SK-N-SH treated with all-trans-retinoic acid at 6 μM for 48 hours (cell line): ENCODE results near the gene C11orf16.

Source experiments
- ATAC-seq: fragments of 200-7000 bp; cut with Tn5 transposase; 3 replicates; pipeline ENCODE4 v1.9.1; 2020; ENCODE audit warnings: mild to moderate bottlenecking, moderate library complexity
- ARNTL ChIP-seq: fragments of 450-650 bp; formaldehyde crosslinking; IDR thresholded peaks from 2 replicates; pipeline ENCODE4 v1.5.0; 2020; ENCODE audit warnings: low read depth, mild to moderate bottlenecking, moderate library complexity, borderline replicate concordance
- BACH2 ChIP-seq: fragments of 250-450 bp; sonication (Bioruptor Pico); IDR thresholded peaks from 2 replicates; pipeline ENCODE4 v1.9.0; 2021; ENCODE audit warnings: mild to moderate bottlenecking, borderline replicate concordance
- CREB5 ChIP-seq: fragments of 250-450 bp; sonication (Bioruptor Pico); IDR thresholded peaks from 2 replicates; pipeline ENCODE4 v1.5.1; 2020; ENCODE audit warnings: low read depth, mild to moderate bottlenecking, moderate library complexity
- CSDC2 ChIP-seq: fragments of 250-450 bp; sonication (Bioruptor Pico); IDR thresholded peaks from 2 replicates; pipeline ENCODE4 v1.5.0; 2020; ENCODE audit warnings: mild to moderate bottlenecking, moderate library complexity
- ESRRG ChIP-seq: fragments of 250-450 bp; sonication (Bioruptor Pico); IDR thresholded peaks from 2 replicates; pipeline ENCODE4 v1.6.1; 2021; ENCODE audit warnings: mild to moderate bottlenecking
- GLIS3 ChIP-seq: fragments of 250-450 bp; sonication (Bioruptor Pico); IDR thresholded peaks from 2 replicates; pipeline ENCODE4 v1.5.0; 2020; ENCODE audit warnings: mild to moderate bottlenecking, moderate library complexity
- ISL1 ChIP-seq: fragments of 250-450 bp; sonication (Bioruptor Pico); IDR thresholded peaks from 2 replicates; pipeline ENCODE4 v2.1.2; 2022; ENCODE audit warnings: mild to moderate bottlenecking, moderate library complexity
- OSR1 ChIP-seq: fragments of 250-450 bp; sonication (Bioruptor Pico); IDR thresholded peaks from 2 replicates; pipeline ENCODE4 v1.8.0; 2022; ENCODE audit warnings: moderate library complexity, mild to moderate bottlenecking, inconsistent platforms
- POU6F1 ChIP-seq: fragments of 250-450 bp; sonication (Bioruptor Pico); IDR thresholded peaks from 2 replicates; pipeline ENCODE4 v1.8.0; 2021; ENCODE audit warnings: low read depth, mild to moderate bottlenecking, moderate library complexity, borderline replicate concordance
- PPARA ChIP-seq: fragments of 250-450 bp; sonication (Bioruptor Pico); IDR thresholded peaks from 2 replicates; pipeline ENCODE4 v1.5.0; 2020; ENCODE audit warnings: mild to moderate bottlenecking, borderline replicate concordance
- RARB ChIP-seq: fragments of 250-450 bp; sonication (Bioruptor Pico); IDR thresholded peaks from 2 replicates; pipeline ENCODE4 v1.8.0; 2021; ENCODE audit warnings: mild to moderate bottlenecking, moderate library complexity
- TOX ChIP-seq: fragments of 250-450 bp; sonication (Bioruptor Pico); IDR thresholded peaks from 2 replicates; pipeline ENCODE4 v1.8.0; 2021; ENCODE audit warnings: mild to moderate bottlenecking, moderate library complexity, borderline replicate concordance
- ZFP3 ChIP-seq: fragments of 250-450 bp; sonication (Bioruptor Pico); IDR thresholded peaks from 2 replicates; pipeline ENCODE4 v1.5.0; 2020; ENCODE audit warnings: mild to moderate bottlenecking, moderate library complexity
- ZFP30 ChIP-seq: fragments of 450-650 bp; formaldehyde crosslinking; IDR thresholded peaks from 2 replicates; pipeline ENCODE4 v1.5.0; 2022; ENCODE audit warnings: mild to moderate bottlenecking, moderate library complexity
- ZNF565 ChIP-seq: fragments of 450-650 bp; formaldehyde crosslinking; conservative IDR thresholded peaks from 2 replicates; pipeline ENCODE4 v1.5.0; 2020; ENCODE audit warnings: low read depth, mild to moderate bottlenecking, moderate library complexity
- ZNF70 ChIP-seq: fragments of 450-650 bp; formaldehyde crosslinking; IDR thresholded peaks from 2 replicates; pipeline ENCODE4 v1.5.0; 2020; ENCODE audit warnings: mild to moderate bottlenecking, moderate library complexity
- ZNF8 ChIP-seq: fragments of 450-650 bp; formaldehyde crosslinking; IDR thresholded peaks from 2 replicates; pipeline ENCODE4 v1.5.0; 2020; ENCODE audit warnings: mild to moderate bottlenecking, moderate library complexity
- TF ChIP-seq, protein P1 (sequence below): fragments of 250-450 bp; sonication (Bioruptor Pico); IDR thresholded peaks from 2 replicates; pipeline ENCODE4 v1.5.0; 2020; ENCODE audit warnings: mild to moderate bottlenecking, moderate library complexity
- TF ChIP-seq, protein P2 (sequence below): fragments of 250-450 bp; sonication (Bioruptor Pico); IDR thresholded peaks from 2 replicates; pipeline ENCODE4 v1.5.1; 2021; ENCODE audit warnings: mild to moderate bottlenecking, moderate library complexity
- TF ChIP-seq, protein P3 (sequence below): fragments of 250-450 bp; sonication (Bioruptor Pico); IDR thresholded peaks from 2 replicates; pipeline ENCODE4 v1.8.0; 2020; ENCODE audit warnings: mild to moderate bottlenecking, moderate library complexity, borderline replicate concordance

C11orf16 gene

GRCh38 chr11:8910649-8911026 is 22.1 kb downstream of the C11orf16 start:
- ATAC-seq = peak; percentile 18

DNA sequence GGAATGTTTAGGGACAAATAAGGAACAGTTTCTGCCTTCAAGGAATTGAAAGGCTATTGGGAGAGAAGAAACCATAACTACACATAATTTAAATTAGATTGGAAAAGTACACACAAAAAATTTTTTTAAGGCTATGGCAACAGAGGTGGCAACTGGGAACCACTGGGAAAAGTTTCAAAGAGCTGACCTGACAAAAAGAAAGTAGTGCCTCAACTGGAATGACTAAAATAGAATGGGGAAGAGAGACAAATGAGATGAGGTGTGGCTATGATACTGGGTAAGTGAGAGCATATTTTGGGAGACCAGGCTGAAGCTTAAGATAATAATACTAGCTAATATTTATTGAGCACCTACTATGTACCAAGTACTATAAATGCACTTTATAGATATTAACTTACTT is 24.6 kb downstream of the C11orf16 start:
- no peak for TF ChIP-seq ZFP30 (CRISPR knock-in tag)
- TF ChIP-seq BACH2 = no peak
- TF ChIP-seq RARB (CRISPR knock-in tag) = no peak
- TF ChIP-seq, protein P1, sequence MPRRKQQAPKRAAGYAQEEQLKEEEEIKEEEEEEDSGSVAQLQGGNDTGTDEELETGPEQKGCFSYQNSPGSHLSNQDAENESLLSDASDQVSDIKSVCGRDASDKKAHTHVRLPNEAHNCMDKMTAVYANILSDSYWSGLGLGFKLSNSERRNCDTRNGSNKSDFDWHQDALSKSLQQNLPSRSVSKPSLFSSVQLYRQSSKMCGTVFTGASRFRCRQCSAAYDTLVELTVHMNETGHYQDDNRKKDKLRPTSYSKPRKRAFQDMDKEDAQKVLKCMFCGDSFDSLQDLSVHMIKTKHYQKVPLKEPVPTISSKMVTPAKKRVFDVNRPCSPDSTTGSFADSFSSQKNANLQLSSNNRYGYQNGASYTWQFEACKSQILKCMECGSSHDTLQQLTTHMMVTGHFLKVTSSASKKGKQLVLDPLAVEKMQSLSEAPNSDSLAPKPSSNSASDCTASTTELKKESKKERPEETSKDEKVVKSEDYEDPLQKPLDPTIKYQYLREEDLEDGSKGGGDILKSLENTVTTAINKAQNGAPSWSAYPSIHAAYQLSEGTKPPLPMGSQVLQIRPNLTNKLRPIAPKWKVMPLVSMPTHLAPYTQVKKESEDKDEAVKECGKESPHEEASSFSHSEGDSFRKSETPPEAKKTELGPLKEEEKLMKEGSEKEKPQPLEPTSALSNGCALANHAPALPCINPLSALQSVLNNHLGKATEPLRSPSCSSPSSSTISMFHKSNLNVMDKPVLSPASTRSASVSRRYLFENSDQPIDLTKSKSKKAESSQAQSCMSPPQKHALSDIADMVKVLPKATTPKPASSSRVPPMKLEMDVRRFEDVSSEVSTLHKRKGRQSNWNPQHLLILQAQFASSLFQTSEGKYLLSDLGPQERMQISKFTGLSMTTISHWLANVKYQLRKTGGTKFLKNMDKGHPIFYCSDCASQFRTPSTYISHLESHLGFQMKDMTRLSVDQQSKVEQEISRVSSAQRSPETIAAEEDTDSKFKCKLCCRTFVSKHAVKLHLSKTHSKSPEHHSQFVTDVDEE (CRISPR knock-in tag) = no peak
- no peak for TF ChIP-seq TOX
- TF ChIP-seq, protein P2, sequence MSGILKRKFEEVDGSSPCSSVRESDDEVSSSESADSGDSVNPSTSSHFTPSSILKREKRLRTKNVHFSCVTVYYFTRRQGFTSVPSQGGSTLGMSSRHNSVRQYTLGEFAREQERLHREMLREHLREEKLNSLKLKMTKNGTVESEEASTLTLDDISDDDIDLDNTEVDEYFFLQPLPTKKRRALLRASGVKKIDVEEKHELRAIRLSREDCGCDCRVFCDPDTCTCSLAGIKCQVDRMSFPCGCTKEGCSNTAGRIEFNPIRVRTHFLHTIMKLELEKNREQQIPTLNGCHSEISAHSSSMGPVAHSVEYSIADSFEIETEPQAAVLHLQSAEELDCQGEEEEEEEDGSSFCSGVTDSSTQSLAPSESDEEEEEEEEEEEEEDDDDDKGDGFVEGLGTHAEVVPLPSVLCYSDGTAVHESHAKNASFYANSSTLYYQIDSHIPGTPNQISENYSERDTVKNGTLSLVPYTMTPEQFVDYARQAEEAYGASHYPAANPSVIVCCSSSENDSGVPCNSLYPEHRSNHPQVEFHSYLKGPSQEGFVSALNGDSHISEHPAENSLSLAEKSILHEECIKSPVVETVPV (CRISPR knock-in tag) = no peak
- TF ChIP-seq ARNTL (CRISPR knock-in tag) = no peak
- no peak for TF ChIP-seq ZNF70
- no peak for TF ChIP-seq ESRRG (CRISPR knock-in tag)
- TF ChIP-seq ZNF565 (CRISPR knock-in tag) = no peak
- no peak for ATAC-seq

More at GRCh38 chr11:8910649-8911026, 22.1 kb downstream of the C11orf16 start:
- no peak for TF ChIP-seq ZNF8
- TF ChIP-seq PPARA (CRISPR knock-in tag) = no peak
- TF ChIP-seq, protein P2 (CRISPR knock-in tag) = no peak
- TF ChIP-seq, protein P3, sequence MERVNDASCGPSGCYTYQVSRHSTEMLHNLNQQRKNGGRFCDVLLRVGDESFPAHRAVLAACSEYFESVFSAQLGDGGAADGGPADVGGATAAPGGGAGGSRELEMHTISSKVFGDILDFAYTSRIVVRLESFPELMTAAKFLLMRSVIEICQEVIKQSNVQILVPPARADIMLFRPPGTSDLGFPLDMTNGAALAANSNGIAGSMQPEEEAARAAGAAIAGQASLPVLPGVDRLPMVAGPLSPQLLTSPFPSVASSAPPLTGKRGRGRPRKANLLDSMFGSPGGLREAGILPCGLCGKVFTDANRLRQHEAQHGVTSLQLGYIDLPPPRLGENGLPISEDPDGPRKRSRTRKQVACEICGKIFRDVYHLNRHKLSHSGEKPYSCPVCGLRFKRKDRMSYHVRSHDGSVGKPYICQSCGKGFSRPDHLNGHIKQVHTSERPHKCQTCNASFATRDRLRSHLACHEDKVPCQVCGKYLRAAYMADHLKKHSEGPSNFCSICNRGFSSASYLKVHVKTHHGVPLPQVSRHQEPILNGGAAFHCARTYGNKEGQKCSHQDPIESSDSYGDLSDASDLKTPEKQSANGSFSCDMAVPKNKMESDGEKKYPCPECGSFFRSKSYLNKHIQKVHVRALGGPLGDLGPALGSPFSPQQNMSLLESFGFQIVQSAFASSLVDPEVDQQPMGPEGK (CRISPR knock-in tag) = no peak
- TF ChIP-seq OSR1 = no peak
- no peak for TF ChIP-seq ESRRG (CRISPR knock-in tag)
- TF ChIP-seq RARB (CRISPR knock-in tag) = no peak
- TF ChIP-seq, protein P1 (CRISPR knock-in tag) = no peak
- no peak for TF ChIP-seq ISL1
- no peak for TF ChIP-seq ZNF70
- no peak for TF ChIP-seq GLIS3 (CRISPR knock-in tag)

DNA sequence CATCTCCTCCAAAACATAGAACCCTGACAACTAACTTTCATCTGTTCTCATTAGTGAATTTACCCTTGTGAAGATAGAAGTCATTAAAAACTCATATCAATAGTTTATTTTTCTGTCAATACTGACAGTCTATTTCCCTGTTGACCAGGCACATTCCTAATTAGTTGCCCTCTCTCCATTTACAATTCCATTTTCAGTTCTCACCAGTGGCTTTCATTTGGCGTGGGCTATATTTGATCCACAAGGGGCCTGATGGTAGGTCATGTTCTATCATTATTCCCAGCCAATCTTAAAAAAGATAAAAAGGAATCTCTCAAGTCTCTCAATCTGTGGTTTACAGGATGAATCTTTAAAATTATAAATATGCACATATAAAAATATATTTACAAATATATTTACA is 25.6 kb downstream of the C11orf16 start:
- ATAC-seq = no peak
- TF ChIP-seq POU6F1 (CRISPR knock-in tag) (no peak), BACH2 (no peak), RARB (CRISPR knock-in tag) (no peak), ISL1 (no peak), PPARA (CRISPR knock-in tag) (no peak), ZFP30 (CRISPR knock-in tag) (no peak), ZFP3 (CRISPR knock-in tag) (no peak), CREB5 (CRISPR knock-in tag) (no peak), ARNTL (CRISPR knock-in tag) (no peak), CSDC2 (CRISPR knock-in tag) (no peak), ESRRG (CRISPR knock-in tag) (no peak)
- TF ChIP-seq, protein P3 (CRISPR knock-in tag) = no peak
